GM21737 (cell line): ENCODE results near the gene CCDC86.

ENCODE experiments used
- ATAC-seq: cut with Tn5 transposase; IDR thresholded peaks from one replicate; pipeline ENCODE4 v1.9.1; 2021; ENCODE audit warnings: mild to moderate bottlenecking, moderate library complexity; ENCODE audit not compliant: unreplicated experiment

CCDC86 gene

DNA sequence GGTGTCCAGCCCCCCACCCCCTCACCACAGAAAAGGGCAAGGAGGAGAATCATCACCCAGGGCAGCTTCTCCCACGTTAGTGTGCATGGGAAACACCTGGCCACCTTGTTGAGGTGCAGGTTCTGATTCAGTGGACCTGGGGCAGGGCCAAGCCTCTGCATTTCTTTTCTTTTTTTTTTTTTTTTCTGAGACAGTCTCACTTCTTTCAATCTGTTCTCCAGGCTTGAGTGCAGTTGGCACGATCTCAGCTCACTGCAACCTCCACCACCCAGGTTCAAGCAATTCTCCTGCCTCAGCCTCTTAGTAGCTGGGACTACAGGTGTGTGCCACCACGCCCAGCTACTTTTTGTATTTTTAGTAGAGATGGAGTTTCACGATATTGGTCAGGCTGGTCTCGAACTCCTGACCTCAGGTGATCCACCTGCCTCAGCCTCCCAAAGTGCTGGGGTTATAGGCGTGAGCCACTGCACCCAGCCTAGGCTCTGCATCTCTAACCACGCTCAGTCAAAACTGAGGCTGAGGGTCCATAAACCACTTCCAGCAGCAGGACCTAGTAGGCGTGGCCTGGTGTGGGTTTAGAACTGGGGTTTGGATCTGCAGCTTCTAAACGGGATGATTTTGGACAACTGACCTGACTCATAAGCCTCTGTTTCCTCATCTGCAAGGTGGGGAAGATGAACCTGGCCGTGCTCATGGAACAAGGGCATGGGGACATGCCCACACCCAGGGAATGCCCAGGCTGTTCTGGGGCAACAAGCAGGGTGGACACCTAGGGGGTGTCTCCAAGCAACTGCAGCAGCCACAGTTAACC, 26.2 kb downstream of the CCDC86 start:
- no peak for ATAC-seq

DNA sequence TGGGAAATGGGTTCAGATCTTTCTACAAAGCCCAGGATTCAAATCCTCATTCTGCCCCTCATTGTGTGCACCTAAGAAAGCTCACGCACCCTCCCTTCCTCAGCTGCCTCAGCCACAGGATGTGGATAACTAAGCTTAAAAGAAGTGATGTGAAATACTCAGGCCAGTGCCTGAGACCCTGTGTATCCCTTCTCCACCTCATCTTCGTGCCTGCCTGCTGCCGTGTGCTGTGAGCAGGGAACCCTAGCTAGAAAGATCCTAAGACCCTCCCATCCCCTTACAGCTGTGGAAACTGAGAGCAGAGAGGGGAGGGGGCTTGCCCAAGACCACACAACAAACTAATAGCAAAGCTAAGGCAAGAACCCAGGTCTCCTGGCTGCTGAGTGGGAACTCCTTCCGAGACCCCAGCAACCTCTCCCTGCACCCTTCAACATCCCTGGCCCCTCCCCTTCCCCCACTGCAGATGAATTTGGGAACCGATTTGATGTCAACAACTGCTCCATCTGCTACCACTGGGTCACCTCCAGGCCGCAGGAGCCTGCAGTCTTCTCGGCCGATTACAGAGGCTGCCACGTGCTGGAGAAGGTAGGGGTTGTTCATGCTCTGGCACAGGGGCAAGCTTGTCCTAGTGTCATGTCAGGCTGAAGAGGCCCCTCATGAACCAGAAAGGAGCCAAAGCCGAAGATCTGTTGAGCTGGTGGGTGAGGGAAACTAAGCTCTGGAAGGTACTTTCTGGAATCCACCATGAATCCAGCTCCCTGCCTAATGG, 27.0 kb downstream of the CCDC86 start:
- ATAC-seq = no peak

DNA sequence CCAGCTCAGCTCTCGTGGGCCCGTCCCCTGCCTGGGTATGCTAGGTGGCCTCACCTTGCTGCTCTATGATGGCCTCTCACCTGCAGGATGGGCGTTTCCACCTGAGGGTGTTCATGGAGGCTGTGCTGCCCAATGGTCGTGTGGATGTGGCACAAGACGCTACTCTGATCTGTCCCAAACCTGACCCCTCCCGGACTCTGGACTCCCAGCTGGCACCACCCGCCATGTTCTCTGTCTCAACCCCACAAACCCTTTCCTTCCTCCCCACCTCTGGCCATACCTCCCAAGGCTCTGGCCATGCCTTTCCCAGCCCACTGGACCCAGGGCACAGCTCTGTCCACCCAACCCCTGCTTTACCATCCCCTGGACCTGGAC, 27.5 kb downstream of the CCDC86 start:
- no peak for ATAC-seq

DNA sequence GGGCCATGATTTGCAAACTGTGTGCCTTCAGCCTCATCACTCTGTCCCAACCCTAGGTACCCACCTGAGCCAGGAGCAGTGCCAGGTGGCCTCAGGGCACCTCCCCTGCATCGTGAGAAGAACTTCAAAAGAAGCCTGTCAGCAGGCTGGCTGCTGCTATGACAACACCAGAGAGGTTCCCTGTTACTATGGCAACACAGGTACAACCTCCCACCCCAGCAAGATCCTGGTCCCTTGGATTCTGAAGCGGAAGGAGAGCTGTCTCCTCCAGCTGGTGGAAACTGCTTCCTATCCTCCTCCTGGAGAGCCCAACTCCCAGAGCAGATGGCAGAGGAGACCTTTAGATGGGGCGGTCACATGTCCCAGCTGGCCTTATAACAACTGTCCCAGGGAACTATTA, 28.4 kb downstream of the CCDC86 start:
- no peak for ATAC-seq

DNA sequence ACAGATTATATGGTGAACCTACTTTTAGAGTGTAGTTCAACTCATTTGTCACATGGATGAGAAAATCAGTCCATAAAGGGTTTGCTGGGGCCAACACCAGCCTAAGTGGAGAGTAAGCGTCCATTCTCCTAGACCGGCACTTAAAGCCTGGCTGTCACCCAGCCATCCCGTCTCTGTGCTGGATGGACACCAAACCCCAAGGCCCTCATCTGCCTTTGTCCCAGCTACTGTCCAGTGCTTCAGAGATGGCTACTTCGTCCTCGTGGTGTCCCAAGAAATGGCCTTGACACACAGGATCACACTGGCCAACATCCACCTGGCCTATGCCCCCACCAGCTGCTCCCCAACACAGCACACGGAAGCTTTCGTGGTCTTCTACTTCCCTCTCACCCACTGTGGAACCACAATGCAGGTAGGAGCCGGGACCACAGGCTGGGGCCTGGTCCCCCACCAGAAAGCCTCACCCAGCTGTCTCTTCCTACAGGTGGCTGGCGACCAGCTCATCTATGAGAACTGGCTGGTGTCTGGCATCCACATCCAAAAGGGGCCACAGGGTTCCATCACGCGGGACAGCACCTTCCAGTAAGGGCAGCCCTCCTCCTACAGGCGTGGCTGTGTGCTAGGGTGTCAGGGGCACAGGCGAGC, 28.9 kb downstream of the CCDC86 start:
- ATAC-seq = no peak

DNA sequence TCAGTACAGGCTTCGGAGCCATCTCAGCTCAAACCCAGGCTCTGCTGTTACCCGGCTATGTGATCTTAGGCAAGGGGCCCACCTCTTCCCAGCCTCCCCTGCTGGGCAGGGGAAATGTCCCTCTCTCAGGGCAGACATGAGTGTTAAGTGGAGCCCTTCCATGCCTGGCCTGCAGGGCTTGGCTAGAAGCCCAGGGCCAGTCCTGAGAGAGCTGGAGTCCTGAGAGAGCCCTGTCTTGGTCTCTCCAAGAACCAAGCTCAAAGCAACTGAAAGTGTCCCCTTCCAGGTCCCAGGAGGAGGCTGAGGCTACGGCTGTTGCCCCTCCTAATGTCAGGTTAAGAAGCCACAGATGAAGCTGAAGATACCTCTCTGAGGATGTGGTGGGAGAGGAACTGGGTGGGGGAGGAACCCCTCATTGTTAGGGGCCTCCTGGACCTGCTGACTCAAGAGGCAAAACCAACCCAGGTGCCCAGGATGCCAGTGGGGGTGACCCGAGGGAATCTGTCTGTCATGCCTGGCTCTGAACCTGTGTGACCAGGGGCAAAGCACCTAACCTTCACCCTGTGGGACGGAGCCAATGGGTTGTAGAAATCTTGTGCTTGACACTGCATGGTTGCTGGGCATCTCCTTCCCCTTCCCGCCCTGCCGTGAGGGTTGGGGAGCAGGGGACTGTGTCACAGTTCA, 29.6 kb downstream of the CCDC86 start:
- no peak for ATAC-seq

DNA sequence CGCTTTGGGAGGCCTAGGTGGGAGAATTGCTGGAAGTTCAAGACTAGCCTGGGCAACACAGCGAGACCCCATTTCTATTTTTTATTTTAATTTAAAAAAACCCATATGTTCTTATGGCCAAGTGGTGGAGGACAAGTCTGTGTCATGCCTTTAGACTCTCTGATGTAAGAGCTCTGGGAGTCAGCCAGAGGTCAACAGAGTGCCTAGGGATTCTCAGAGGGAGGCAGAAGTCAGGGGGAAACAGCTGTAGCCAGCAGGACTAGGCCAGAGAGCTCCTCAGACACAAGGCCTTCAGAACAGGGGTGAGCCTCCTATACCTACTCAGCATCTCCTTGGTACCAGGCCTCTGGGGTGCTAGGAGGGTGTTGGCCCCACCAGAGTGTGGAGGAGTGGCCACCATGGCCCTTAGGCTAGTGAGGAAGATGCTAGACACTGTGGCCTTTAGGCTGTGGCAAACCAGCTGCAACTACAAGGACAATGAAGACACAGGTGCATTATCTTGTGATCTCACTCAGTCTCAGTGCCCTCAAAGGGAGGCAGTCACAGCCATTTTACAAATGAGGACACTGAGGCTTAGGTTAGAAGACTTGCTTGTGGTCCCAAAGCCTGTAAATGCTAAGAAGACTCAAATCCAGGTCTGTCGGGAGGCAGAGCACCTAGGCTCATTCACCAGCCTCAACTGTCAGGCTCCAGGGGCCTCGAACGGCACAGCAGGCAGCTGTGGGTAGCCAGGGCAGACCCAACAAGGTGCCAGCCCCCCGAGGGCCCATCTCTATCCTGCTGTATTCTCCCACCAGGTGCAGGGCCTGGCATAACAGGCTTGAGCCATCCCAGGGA, 30.4 kb downstream of the CCDC86 start:
- ATAC-seq = no peak

DNA sequence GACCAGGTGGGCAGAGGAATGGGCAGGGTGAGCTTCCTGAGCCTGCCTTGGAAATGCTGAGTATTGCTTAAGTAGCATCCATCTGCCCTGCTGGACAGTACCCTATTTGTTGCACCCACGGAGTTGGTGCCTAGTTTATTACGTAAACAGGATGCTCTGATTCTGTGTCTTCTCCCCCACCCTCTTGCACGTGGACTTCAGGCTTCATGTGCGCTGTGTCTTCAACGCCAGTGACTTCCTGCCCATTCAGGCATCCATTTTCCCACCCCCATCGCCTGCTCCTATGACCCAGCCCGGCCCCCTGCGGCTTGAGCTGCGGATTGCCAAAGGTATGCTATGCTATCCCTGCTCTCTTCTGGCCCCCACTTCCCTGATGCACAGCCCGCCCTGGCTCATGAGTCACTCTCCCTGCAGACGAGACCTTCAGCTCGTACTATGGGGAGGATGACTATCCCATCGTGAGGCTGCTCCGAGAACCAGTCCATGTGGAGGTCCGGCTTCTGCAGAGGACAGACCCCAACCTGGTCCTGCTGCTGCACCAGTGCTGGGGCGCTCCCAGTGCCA, 31.1 kb downstream of the CCDC86 start:
- no peak for ATAC-seq

DNA sequence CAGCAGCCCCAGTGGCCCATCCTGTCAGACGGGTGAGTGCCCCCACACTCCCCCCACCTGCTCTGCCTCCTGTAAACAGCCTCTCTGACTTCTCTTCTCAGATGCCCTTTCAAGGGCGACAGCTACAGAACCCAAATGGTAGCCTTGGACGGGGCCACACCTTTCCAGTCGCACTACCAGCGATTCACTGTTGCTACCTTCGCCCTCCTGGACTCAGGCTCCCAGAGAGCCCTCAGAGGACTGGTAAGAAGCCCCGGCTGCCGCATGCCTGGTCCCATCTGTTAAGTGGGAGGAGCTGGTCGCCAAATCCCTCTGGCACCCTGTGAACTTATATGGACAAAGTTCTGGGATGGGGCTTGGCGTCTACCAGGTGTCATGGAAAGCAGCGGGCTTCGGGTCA, 31.6 kb downstream of the CCDC86 start:
- no peak for ATAC-seq

DNA sequence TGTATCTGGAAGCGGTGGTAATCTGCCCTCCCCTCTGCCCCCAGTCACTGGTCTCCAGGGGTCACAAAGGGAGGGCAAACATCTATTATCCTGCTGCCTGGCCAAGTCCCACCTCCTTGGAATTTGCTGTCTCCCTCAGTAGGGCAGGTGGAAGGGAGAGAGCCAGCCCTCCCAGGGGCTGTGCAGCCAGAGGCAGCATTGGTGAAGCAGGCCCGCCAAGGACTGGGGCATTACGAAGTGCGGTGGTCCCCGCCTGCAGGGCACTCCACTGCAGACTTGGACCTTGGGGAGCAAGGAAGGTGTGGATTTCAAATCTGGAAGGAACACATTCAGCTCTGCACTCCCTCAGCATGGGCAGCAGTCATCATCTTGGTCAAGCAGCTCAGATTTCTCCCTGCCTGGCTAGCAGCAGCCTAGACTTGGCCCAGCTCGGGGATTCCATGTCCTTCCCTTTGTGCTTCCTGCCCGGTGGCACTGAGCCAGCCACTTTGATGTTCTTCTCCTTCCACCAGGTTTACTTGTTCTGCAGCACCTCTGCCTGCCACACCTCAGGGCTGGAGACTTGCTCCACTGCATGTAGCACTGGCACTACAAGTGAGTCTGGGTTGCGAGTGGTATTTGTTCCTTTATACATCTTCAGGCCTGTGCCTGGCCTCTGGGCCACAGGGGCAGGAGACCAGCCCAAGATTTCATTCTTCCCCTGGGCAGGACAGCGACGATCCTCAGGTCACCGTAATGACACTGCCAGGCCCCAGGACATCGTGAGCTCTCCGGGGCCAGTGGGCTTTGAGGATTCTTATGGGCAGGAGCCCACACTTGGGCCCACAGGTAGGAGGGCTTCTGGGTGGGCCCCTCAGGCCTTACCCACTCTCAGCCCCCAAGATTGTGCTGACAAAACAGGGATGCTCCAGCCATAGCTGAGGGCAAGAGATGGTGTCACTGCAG, 32.8 kb downstream of the CCDC86 start:
- ATAC-seq = no peak

DNA sequence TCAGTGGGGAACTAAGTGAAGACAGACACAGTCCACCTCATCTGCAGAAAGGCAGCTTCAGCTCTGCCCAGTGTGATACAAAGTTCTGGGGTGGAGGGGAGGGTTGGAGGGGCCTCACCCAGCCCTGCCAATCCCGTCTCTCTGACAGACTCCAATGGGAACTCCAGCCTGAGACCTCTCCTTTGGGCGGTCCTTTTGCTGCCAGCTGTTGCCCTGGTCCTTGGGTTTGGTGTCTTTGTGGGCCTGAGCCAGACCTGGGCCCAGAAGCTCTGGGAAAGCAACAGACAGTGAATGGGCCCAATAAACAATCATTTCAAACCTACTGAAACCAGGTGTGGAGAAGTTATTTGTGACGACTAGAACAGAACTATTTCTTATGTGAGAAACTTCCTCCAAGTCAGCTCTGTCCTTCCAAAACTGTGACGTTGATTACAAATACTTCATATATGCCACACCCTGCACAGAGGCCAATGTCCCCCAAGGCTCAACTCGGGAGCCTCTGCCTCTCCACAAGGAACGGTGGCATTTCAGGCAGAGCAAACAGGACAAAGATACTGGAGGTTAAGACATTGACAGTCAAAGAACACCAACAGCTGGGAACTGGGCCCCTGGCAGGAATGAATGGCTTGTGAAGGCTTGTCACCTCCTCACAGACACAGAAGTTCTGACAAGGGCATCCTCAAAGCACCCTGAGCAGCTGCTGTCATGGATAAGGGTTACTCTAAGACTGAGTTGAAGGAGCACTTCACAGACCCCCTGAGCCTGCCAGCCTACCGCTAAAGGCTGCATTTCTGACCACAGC, 33.7 kb downstream of the CCDC86 start:
- no peak for ATAC-seq

DNA sequence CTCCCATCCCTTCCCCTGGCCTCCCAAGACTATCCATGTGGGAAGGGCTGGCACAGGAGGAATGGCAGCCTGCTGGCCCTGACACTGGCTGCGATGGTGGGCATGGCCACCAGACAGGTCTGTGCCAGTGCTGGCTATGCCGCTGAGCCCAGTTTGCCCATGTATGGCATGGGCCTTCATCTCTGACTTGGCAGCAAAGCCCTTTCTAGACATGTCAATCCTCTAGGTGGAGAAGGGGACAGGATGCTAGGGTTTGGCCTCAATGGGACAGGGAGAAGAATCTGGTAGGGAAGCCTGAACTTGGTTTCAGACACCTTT, 34.2 kb downstream of the CCDC86 start:
- ATAC-seq = no peak

DNA sequence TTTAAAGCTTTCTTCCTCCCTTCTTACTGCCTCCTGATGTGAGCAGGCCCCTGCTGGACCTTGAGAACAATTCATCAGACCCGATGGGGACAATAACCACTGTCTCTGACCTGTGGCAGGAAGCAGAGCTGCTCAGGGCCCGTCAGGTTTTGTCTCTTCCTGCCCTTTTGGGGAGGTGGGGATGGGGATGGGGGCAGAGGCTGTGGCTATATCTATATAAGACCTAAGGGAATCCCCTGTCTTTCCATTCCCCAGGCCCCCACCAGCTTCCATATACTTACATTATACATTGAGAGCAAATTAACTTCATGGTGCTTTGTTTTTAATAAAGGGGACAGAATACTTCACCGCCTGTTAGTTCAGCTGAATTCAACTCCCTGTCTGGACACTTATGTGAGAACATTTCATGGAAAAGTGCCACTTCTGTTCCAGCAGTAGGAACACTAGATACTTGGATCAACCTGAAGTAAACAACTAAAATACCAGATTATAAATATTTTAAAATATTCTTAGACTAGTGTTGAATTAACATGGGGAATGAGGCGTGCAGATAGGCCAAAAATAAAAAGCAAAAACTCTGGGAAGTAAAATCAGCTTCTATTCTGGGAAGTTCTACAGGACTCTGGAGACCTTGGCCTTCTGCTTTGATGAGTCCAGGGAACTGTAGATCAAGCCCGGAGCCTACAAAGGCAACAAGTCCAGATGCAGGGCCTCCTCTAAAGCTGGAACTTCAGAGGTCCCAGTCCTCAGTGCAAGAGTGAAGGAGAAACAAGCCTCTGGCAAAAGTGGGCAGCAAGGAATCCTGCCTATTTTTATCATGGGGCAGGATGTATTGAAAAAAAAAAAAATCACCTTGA, 36.6 kb downstream of the CCDC86 start:
- no peak for ATAC-seq

DNA sequence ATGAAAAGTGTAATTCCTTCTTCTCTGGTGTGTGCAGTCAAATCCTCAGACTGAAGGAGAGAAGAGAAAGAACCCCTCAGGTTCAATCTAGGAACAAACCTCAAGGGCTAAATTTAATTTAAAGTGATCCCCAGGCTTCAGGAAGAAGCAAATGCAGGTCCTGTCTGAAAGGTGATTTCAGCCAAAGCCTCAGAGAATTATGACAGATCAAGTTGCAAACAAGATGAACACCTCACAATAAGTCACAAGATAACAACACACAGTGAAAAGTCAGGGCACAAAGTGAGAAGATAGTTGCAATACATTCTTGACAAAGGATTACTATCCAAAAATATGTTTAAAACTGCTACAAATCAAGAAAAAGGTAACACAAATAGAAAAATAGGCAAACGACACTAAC, 37.2 kb downstream of the CCDC86 start:
- no peak for ATAC-seq

DNA sequence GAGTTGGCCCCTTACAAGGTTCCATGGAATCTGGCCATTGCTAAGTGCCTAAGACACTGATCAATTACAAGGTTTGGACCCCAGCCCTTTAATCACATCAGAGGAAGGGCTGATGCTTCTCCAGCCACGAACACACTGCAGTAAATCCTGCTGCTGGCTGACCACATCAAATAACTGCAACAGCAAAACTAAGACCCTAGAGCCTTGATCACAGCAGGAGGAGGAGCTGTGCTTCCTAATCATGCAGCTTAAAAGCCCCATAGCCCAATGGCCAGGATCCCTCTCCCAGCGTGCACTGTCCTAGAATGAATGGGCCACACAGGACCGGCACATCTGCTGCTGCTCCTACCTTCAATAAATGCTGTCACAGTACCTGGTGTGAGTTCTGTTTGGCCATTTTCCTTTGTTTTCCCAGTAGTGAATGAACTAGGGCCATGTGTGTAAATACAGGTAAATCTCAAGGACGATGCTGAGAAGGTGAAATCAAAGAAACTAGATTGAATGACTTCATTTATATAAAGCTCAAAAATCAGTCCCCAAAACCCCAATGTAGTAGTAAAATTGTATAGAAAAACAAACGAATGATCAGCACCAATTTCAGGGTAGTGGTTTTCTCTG, 38.2 kb downstream of the CCDC86 start:
- ATAC-seq = no peak

DNA sequence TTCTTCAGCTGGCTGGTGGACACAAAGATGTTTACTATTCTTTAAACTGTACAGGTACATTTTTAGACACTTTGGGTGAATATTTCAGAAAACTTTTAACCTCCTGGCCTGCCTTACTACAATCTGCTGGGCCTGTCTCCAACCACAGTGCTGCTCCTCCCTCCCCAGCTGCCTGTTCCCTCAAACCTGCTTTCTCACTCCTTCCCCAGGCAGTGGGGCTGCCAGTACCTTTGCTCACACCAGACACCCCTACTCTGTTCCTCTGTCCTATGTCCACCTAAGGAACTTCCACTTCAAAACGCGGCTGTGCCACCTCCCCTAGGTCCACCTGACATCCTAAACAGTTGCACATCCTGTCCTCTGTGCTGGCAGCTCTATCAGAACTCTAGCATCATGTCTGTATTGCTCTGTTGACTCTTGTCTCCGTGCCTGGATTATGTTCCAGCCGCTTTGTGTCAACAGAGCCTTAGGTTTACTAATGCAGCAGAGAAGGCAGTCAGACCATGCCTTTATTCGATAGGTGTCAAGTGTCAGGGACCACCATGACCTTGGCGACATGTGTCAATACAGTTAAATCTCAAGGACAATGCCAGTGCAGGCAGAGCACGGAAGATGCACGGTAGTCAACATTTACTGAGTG, 38.9 kb downstream of the CCDC86 start:
- ATAC-seq = no peak

DNA sequence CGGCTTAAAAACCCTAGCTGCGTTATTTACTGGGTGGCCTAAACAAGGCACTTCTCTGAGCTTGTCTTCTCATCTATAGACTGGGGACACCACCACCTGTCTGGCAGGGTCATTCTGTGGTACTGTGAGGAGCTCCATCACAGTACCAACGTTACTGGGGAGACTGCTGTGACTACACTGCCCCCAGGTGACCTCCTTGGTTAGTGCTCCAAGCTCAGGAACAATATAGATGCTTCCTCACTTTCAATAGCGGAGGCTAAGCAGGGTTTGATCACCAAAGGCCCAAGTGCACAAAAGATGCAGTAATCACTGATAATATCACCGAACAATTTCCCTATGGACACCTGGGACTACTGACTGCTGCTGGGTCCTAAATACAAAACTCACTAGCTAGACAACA, 45.6 kb downstream of the CCDC86 start:
- ATAC-seq = no peak
